Measurements from ENCODE around the gene RPS6KA5. TPM values are rescaled to one million over a fixed set of nuclear protein-coding genes. Genes with fewer than 3 reads are reported as not detected.

The RPS6KA5 gene
- total and polyA plus RNA-seq, 2 donors (not counting 1 experiment from before 2014, with no cell fraction given), result 6.0 to 34.6 TPM

DNA sequence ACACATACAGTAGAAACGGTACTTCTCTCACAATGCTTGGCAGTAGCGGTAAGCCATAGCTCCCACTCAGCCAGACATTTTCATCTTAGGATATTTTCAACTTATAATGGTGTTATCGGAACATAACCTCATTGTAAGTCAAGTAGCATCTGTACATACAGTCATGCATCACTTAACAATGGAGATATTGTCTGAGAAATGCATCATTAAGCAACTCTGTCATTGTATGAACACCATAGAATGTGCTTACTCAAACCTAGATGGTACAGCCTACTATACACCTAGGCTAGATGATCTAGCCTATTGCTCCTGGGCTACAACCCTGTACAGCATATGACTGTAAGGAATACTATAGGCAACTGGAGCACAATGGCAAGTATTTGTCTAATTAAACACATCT, 40.8 kb downstream of the RPS6KA5 start:
- no peak overlapping the region for H3K9ac ChIP-seq (ENCODE audit: low read length)
- peaks cover 84% of the 10 kb centered on the region for H3K79me2 ChIP-seq (ENCODE audit: control insufficient read depth, insufficient read depth, low read length)
- POLR2A ChIA-PET, result no interaction called here
- TF ChIP-seq EZH2 (IDR thresholded peaks at IDR 0.05; ENCODE audit: borderline replicate concordance, insufficient read depth, low read depth, low read length, poor library complexity, severe bottlenecking), result no peak
- TF ChIP-seq, protein P1, sequence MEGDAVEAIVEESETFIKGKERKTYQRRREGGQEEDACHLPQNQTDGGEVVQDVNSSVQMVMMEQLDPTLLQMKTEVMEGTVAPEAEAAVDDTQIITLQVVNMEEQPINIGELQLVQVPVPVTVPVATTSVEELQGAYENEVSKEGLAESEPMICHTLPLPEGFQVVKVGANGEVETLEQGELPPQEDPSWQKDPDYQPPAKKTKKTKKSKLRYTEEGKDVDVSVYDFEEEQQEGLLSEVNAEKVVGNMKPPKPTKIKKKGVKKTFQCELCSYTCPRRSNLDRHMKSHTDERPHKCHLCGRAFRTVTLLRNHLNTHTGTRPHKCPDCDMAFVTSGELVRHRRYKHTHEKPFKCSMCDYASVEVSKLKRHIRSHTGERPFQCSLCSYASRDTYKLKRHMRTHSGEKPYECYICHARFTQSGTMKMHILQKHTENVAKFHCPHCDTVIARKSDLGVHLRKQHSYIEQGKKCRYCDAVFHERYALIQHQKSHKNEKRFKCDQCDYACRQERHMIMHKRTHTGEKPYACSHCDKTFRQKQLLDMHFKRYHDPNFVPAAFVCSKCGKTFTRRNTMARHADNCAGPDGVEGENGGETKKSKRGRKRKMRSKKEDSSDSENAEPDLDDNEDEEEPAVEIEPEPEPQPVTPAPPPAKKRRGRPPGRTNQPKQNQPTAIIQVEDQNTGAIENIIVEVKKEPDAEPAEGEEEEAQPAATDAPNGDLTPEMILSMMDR (IDR thresholded peaks at IDR 0.05), result no peak
- CTCF ChIA-PET, result no interaction called here
- H3K27me3 ChIP-seq (replicated peaks in 1 of 4; ENCODE audit: control extremely low read depth in 1 of 4, control insufficient read depth in 3 of 4, insufficient read depth in 4 of 4, low read length in 3 of 4), result no peaks in the 10 kb centered on the region
- Mint-ChIP-seq H3K4me3 (no peak overlapping the region), H3K27me3 (no peaks in the 10 kb centered on the region), H3K9me3 (ENCODE audit: insufficient read depth) (peaks cover 3% of the 10 kb centered on the region), H3K4me1 (peaks cover 55% of the 10 kb centered on the region), H3K27ac (no peak overlapping the region)
- no peak overlapping the region for H3K27ac ChIP-seq (ENCODE audit: low read length in 2 of 2)
- H3K36me3 ChIP-seq (replicated peaks in 1 of 2; ENCODE audit: control extremely low read depth in 1 of 2, control insufficient read depth in 1 of 2, extremely low read depth in 1 of 2, insufficient read depth in 2 of 2, low read length in 1 of 2), result peaks cover 0 to 4% of the 10 kb centered on the region in 2 experiments
- intact Hi-C loops (cut with micrococcal nuclease), result loop anchor here (5.0 to 10.0 kb wide), 2 partner anchors 32 to 225 kb away; partner anchors contain the start of gene GPR68
- H3K9me3 ChIP-seq (ENCODE audit: control extremely low read depth in 1 of 3, control insufficient read depth in 2 of 3, insufficient read depth in 1 of 3, low read length in 2 of 3), result no peaks in the 10 kb centered on the region
- no peak overlapping the region for H2AFZ ChIP-seq (ENCODE audit: insufficient read depth, low read depth, low read length, poor library complexity, severe bottlenecking)
- whole genome bisulfite sequencing (ENCODE audit: insufficient coverage), result no CpG with 5 or more reads among the region's 3 CpGs
- H3K4me3 ChIP-seq (ENCODE audit: control extremely low read depth in 1 of 5, extremely low read depth in 1 of 5, insufficient read depth in 1 of 5, low read depth in 2 of 5, low read length in 4 of 5), result no peak overlapping the region
- no peak overlapping the region for H3K4me2 ChIP-seq (replicated peaks; ENCODE audit: low read depth, low read length, poor library complexity, severe bottlenecking)
- no peaks in the 10 kb centered on the region for H4K20me1 ChIP-seq (ENCODE audit: control insufficient read depth, insufficient read depth, low read length, poor library complexity, severe bottlenecking)
- peaks cover 26 to 31% of the 10 kb centered on the region in 2 donors for H3K4me1 ChIP-seq (ENCODE audit: control insufficient read depth in 2 of 2, insufficient read depth in 2 of 2, low read length in 2 of 2)
- no peak for DNase-seq
- no peak for ATAC-seq (ENCODE audit: low read depth)

DNA sequence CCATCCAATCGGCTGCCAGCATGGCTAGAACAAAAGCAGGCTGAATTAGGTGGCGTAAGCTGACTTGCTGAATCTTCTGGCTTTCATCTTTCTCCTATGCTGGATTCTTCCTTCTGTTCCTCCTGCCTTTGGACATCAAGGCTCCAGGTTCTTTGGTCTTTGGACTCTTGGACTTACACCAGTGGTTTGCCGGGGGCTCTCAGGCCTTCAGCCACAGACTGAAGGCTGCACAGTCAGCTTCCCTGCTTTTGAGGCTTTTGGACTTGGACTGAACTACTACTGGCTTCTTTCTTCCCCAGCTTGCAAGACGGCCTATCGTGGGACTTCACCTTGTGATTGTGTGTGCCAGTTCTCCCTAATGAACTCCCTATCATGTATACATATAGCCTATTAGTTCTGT, 42.0 kb downstream of the RPS6KA5 start:
- Histone ChIP-seq H3K27ac (ENCODE audit: low read length in 2 of 2) (no peak overlapping the region), H3K4me3 (ENCODE audit: control extremely low read depth in 1 of 5, extremely low read depth in 1 of 5, insufficient read depth in 1 of 5, low read depth in 2 of 5, low read length in 4 of 5) (no peak overlapping the region), H3K9ac (ENCODE audit: low read length) (no peak overlapping the region), H3K9me3 (ENCODE audit: control extremely low read depth in 1 of 3, control insufficient read depth in 2 of 3, insufficient read depth in 1 of 3, low read length in 2 of 3) (no peaks in the 10 kb centered on the region), H3K27me3 (replicated peaks in 1 of 4; ENCODE audit: control extremely low read depth in 1 of 4, control insufficient read depth in 3 of 4, insufficient read depth in 4 of 4, low read length in 3 of 4) (no peaks in the 10 kb centered on the region), H3K4me2 (replicated peaks; ENCODE audit: low read depth, low read length, poor library complexity, severe bottlenecking) (no peak overlapping the region), H3K79me2 (ENCODE audit: control insufficient read depth, insufficient read depth, low read length) (peaks cover 83% of the 10 kb centered on the region), H3K36me3 (replicated peaks in 1 of 2; ENCODE audit: control extremely low read depth in 1 of 2, control insufficient read depth in 1 of 2, extremely low read depth in 1 of 2, insufficient read depth in 2 of 2, low read length in 1 of 2) (peaks cover 0 to 4% of the 10 kb centered on the region in 2 experiments), H4K20me1 (ENCODE audit: control insufficient read depth, insufficient read depth, low read length, poor library complexity, severe bottlenecking) (no peaks in the 10 kb centered on the region), H2AFZ (ENCODE audit: insufficient read depth, low read depth, low read length, poor library complexity, severe bottlenecking) (no peak overlapping the region), H3K4me1 (ENCODE audit: control insufficient read depth in 2 of 2, insufficient read depth in 2 of 2, low read length in 2 of 2) (peaks cover 27 to 28% of the 10 kb centered on the region in 2 donors)
- TF ChIP-seq, protein P1 (IDR thresholded peaks at IDR 0.05), result no peak
- TF ChIP-seq EZH2 (IDR thresholded peaks at IDR 0.05; ENCODE audit: borderline replicate concordance, insufficient read depth, low read depth, low read length, poor library complexity, severe bottlenecking), result no peak
- POLR2A ChIA-PET, result no interaction called here
- peaks cover 3% of the 10 kb centered on the region for H3K9me3 Mint-ChIP-seq (ENCODE audit: insufficient read depth)
- no peak overlapping the region for H3K4me3 Mint-ChIP-seq
- H3K27ac Mint-ChIP-seq, result no peak overlapping the region
- H3K4me1 Mint-ChIP-seq, result peaks cover 47% of the 10 kb centered on the region
- CTCF ChIA-PET, result interaction anchor here (0.9 kb wide), 1 partner anchor 116 kb away, joined by 4 read pairs; no protein-coding TSS in a partner anchor
- H3K27me3 Mint-ChIP-seq, result no peaks in the 10 kb centered on the region
- 100% methylated on average over 5 of the region's 5 CpGs for WGBS (ENCODE audit: insufficient coverage)
- ATAC-seq (ENCODE audit: low read depth), result no peak
- DNase-seq, result no peak
- intact Hi-C loops (cut with micrococcal nuclease), result loop anchor here (10.0 kb wide), 1 partner anchor 226 kb away; the partner anchor contains the start of gene GPR68
